Measurements from ENCODE around the gene CCDC146. TPM values are rescaled to one million over a fixed set of nuclear protein-coding genes. Genes with fewer than 3 reads are reported as not detected.
"Not testable (repeated sequence)": the region's sequence is repeated elsewhere in the genome, so short reads cannot be mapped to it uniquely, and the experiment has no call there.

Gene CCDC146
- total and polyA plus RNA-seq, 2 of the 8 experiments (the other 6 are each of a cell fraction or from before 2014, with no cell fraction given) = 0.88 to 2.4 TPM

DNA sequence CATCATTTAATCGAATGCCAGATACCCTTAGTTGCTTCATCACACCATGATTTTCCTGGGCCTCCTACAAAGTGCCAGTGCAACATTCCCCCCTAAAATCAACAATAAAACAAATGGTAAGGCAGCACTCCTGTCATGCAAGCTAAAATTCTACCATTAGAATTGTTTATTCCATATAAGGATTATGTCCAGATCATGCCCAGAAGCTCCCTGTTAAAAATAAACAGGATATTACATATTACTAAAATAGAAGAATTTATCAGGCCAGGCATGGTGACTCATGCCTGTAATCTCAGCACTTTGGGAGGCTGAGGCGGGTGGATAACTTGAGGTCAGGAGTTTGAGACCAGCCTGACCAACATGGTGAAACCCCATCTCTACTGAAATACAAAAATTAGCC lies 153.2 kb downstream of the CCDC146 start:
- FAIRE-seq; H4K20me1 ChIP-seq (replicated peaks in 1 of 2; ENCODE audit: control insufficient read depth in 1 of 2, insufficient read depth in 2 of 2, low read length in 2 of 2); H2BK20ac ChIP-seq (ENCODE audit: low read length); H2BK15ac ChIP-seq (ENCODE audit: low read length); H3K23ac ChIP-seq (ENCODE audit: insufficient read length); H2AK5ac ChIP-seq (ENCODE audit: low read depth, low read length); H3K4me3 ChIP-seq (ENCODE audit: extremely low read depth in 1 of 4, insufficient read depth in 2 of 4, low read depth in 3 of 4, low read length in 4 of 4); H3K56ac ChIP-seq (replicated peaks; ENCODE audit: insufficient read length, low read depth, low read length); H2BK120ac ChIP-seq (replicated peaks; ENCODE audit: low read depth, low read length); H3K79me2 ChIP-seq (ENCODE audit: control insufficient read depth in 1 of 2, insufficient read depth in 2 of 2, low read length in 2 of 2); H3K4me1 ChIP-seq (replicated peaks in 1 of 4; ENCODE audit: control insufficient read depth in 3 of 4, insufficient read depth in 4 of 4, low read length in 3 of 4); H3K4ac ChIP-seq (replicated peaks; ENCODE audit: insufficient read length, low read depth, low read length); H3K27me3 ChIP-seq (replicated peaks in 1 of 4; ENCODE audit: control insufficient read depth in 3 of 4, extremely low read depth in 1 of 4, insufficient read depth in 3 of 4, low read length in 3 of 4); H3K27ac ChIP-seq (ENCODE audit: low read depth, low read length); H3K14ac ChIP-seq (ENCODE audit: insufficient read length); H2BK12ac ChIP-seq (ENCODE audit: low read depth, low read length); CTCF ChIA-PET (ENCODE audit: partially characterized antibody); POLR2A ChIA-PET (ENCODE audit: partially characterized antibody); H3K9me3 ChIP-seq (ENCODE audit: insufficient read depth in 2 of 2, low read depth in 1 of 2, low read length in 1 of 2); H3K9ac ChIP-seq (replicated peaks in 1 of 4; ENCODE audit: extremely low read depth in 1 of 4, low read depth in 3 of 4, low read length in 3 of 4); H2AFZ ChIP-seq (ENCODE audit: low read length); H3K4me2 ChIP-seq (ENCODE audit: insufficient read depth in 1 of 2, low read depth in 2 of 2, low read length in 2 of 2); H4K91ac ChIP-seq (replicated peaks; ENCODE audit: insufficient read length, low read length); H3K23me2 ChIP-seq (ENCODE audit: low read depth, low read length); H3K18ac ChIP-seq (ENCODE audit: extremely low read depth, low read length); H3K79me1 ChIP-seq (ENCODE audit: low read depth, low read length); DNase-seq (ENCODE audit: low read depth in 1 of 2, low spot score in 2 of 2); H4K5ac ChIP-seq (ENCODE audit: insufficient read length, low read depth, low read length); H2BK5ac ChIP-seq (ENCODE audit: low read depth, low read length); H3K36me3 ChIP-seq (ENCODE audit: control insufficient read depth in 2 of 4, insufficient read depth in 4 of 4, low read length in 3 of 4); H4K8ac ChIP-seq (ENCODE audit: extremely low read depth, insufficient read depth, low read length): not testable (repeated sequence)
- 92% methylated on average over 2 of the region's 2 CpGs; no CpG with 5 or more reads in 1 of the 2 experiments for WGBS, 2 experiments (ENCODE audit: extremely low coverage in 1 of 2, insufficient coverage in 1 of 2, insufficient read length in 1 of 2, insufficient replicate concordance in 2 of 2, low coverage in 1 of 2, low lambda C conversion rate in 2 of 2, missing lambda C conversion rate in 1 of 2)

Data from H1 (cell line).